ENCODE results near the gene HS6ST3.

DNA sequence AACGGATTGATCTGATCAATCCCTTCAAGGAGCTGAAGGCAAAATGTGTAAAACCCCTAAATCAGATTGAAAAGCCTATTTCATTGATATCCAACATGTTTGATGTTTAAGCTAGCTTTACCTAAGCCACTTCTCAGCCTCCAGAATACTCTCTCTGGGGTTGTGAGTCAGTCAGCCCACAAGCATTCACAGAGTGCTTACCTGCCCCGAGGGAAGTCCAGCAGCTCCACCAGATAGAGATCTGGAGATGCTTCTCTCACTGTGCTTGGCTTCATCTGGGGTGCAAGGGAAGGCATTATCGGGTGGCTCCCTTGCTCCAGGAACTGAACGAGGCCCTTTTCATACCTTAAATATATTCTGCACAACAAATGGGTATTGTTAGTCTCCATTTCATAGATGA is 744.7 kb downstream of the HS6ST3 start:
- no peak for TF ChIP-seq CTCF (IDR thresholded peaks at IDR 0.05)
- no peak for TF ChIP-seq POLR2AphosphoS5 (IDR thresholded peaks at IDR 0.05)
- TF ChIP-seq POLR2A (IDR thresholded peaks at IDR 0.05): no peak
